GM21515 (cell line): Measurements from ENCODE around the gene VSIG8.

ENCODE experiments used
- ATAC-seq: cut with Tn5 transposase; IDR thresholded peaks from one replicate; pipeline ENCODE4 v1.9.1; 2021; ENCODE audit not compliant: unreplicated experiment

VSIG8 gene

GRCh38 chr1:159884296-159884695, 21.8 kb upstream of the VSIG8 start:
- no peak for ATAC-seq

- ATAC-seq: no peak
Measured at GRCh38 chr1:159883134-159883533, 20.7 kb upstream of the VSIG8 start.

- ATAC-seq: no peak
Measured at GRCh38 chr1:159882527-159882862, 20.0 kb upstream of the VSIG8 start.

GRCh38 chr1:159881622-159882526, 19.4 kb upstream of the VSIG8 start:
- no peak for ATAC-seq

- no peak for ATAC-seq
Measured at GRCh38 chr1:159880430-159880829, 18.0 kb upstream of the VSIG8 start.

GRCh38 chr1:159879977-159880376, 17.5 kb upstream of the VSIG8 start:
- no peak for ATAC-seq

GRCh38 chr1:159879136-159879535, 16.7 kb upstream of the VSIG8 start:
- no peak for ATAC-seq

GRCh38 chr1:159877695-159878444, 15.4 kb upstream of the VSIG8 start:
- no peak for ATAC-seq

GRCh38 chr1:159873530-159874143, 11.2 kb upstream of the VSIG8 start:
- no peak for ATAC-seq

GRCh38 chr1:159872891-159873290, 10.4 kb upstream of the VSIG8 start:
- no peak for ATAC-seq

GRCh38 chr1:159870704-159871103, 8.2 kb upstream of the VSIG8 start:
- no peak for ATAC-seq

GRCh38 chr1:159869607-159870006, 7.2 kb upstream of the VSIG8 start:
- ATAC-seq: no peak

GRCh38 chr1:159869173-159869572, 6.7 kb upstream of the VSIG8 start:
- ATAC-seq: no peak

- no peak for ATAC-seq
Measured at GRCh38 chr1:159868766-159869165, 6.3 kb upstream of the VSIG8 start.

- ATAC-seq: no peak
Measured at GRCh38 chr1:159867664-159868026, 5.2 kb upstream of the VSIG8 start.

- ATAC-seq: no peak
Measured at GRCh38 chr1:159866905-159867663, 4.6 kb upstream of the VSIG8 start.

- no peak for ATAC-seq
Measured at GRCh38 chr1:159866066-159866465, 3.6 kb upstream of the VSIG8 start.

GRCh38 chr1:159864262-159864661, 1.8 kb upstream of the VSIG8 start:
- ATAC-seq: no peak

- ATAC-seq: no peak
Measured at GRCh38 chr1:159862031-159862430, 426 bp downstream of the VSIG8 start.

- no peak for ATAC-seq
Measured at GRCh38 chr1:159861218-159861617, 1.2 kb downstream of the VSIG8 start.

GRCh38 chr1:159860456-159860855, 2.0 kb downstream of the VSIG8 start:
- no peak for ATAC-seq
